IMR-90 (cell line): Measurements from ENCODE around the gene RDH13. TPM values are rescaled to one million over a fixed set of nuclear protein-coding genes. Genes with fewer than 3 reads are reported as not detected.

ENCODE experiments used
- ATAC-seq: fragments of 200-7000 bp; cut with Tn5 transposase; 2 replicates; pipeline ENCODE4 v1.9.1; 2020; ENCODE audit warnings: low read depth, mild to moderate bottlenecking, moderate library complexity
- BruUV-seq: library from RNA; stranded (reverse); fragments of 400-500 nt; replicated peaks from 2 replicates; lab custom pipeline; 2021; lab: Mats Ljungman, UMichigan
- CTCF ChIA-PET: fragments of 300-600 bp; formaldehyde crosslinking; extraction: SDS; loops from one replicate; lab custom pipeline; 2021; ENCODE audit warnings: antibody characterized with exemption; lab: Yijun Ruan, JAX
- POLR2A ChIA-PET: fragments of 300-600 bp; sonication (Branson Sonifier 250); formaldehyde crosslinking; loops from one replicate; lab custom pipeline; 2022; ENCODE audit warnings: antibody characterized with exemption; ENCODE audit not compliant: unreplicated experiment; lab: Charles Lee
- DNase-seq: peaks from one replicate; pipeline ENCODE4 v3.0.0; 2013
- H2AFZ ChIP-seq: replicated peaks from 2 replicates; pipeline ENCODE3; 2013; ENCODE audit warnings: low read length, mild to moderate bottlenecking; ENCODE audit not compliant: poor library complexity
- H2AK5ac ChIP-seq: 2 replicates; pipeline ENCODE4 v1.6.1; 2013; ENCODE audit warnings: low read depth, low read length, inconsistent platforms
- H2AK9ac ChIP-seq: replicated peaks from 2 replicates; pipeline ENCODE3; 2013; ENCODE audit warnings: mild to moderate bottlenecking, low read depth, low read length, moderate library complexity; ENCODE audit not compliant: poor library complexity
- H2BK120ac ChIP-seq: 2 replicates; pipeline ENCODE4 v1.6.1; 2013; ENCODE audit warnings: low read depth, low read length, inconsistent platforms
- H2BK15ac ChIP-seq: 3 replicates; pipeline ENCODE4 v1.6.1; 2013; ENCODE audit warnings: low read depth, low read length, inconsistent platforms
- H2BK20ac ChIP-seq: 2 replicates; pipeline ENCODE4 v1.6.1; 2013; ENCODE audit warnings: low read depth, mild to moderate bottlenecking, inconsistent platforms, low read length, moderate library complexity
- H2BK5ac ChIP-seq: 2 replicates; pipeline ENCODE4 v1.6.1; 2013; ENCODE audit warnings: mild to moderate bottlenecking, low read depth, low read length, inconsistent platforms; ENCODE audit not compliant: poor library complexity, severe bottlenecking
- H3K14ac ChIP-seq: replicated peaks from 2 replicates; pipeline ENCODE4 v1.6.1; 2013; ENCODE audit warnings: low read depth, low read length, inconsistent platforms
- H3K18ac ChIP-seq: 2 replicates; pipeline ENCODE4 v1.6.1; 2013; ENCODE audit warnings: low read depth, low read length, control low read depth
- H3K23ac ChIP-seq: 2 replicates; pipeline ENCODE4 v1.6.1; 2013; ENCODE audit warnings: low read depth, low read length, inconsistent platforms
- H3K27ac ChIP-seq: 2 replicates; pipeline ENCODE4 v1.5.1; 2013; ENCODE audit warnings: mild to moderate bottlenecking, control low read depth, low read length; ENCODE audit not compliant: insufficient read depth
- H3K27me3 ChIP-seq: 2 replicates; pipeline ENCODE4 v1.6.1; 2013; ENCODE audit warnings: low read length; ENCODE audit not compliant: control insufficient read depth, insufficient read depth
- H3K36me3 ChIP-seq: 2 replicates; pipeline ENCODE4 v1.6.1; 2013; ENCODE audit warnings: low read length, mixed read lengths; ENCODE audit not compliant: control insufficient read depth, insufficient read depth
- H3K4ac ChIP-seq: 2 replicates; pipeline ENCODE4 v1.6.1; 2013; ENCODE audit warnings: low read depth, low read length, inconsistent platforms
- H3K4me1 ChIP-seq: 2 replicates; pipeline ENCODE4 v1.6.1; 2013; ENCODE audit warnings: low read length, mixed read lengths; ENCODE audit not compliant: control insufficient read depth, insufficient read depth
- H3K4me2 ChIP-seq: 2 replicates; pipeline ENCODE4 v1.6.1; 2013; ENCODE audit warnings: low read depth, mild to moderate bottlenecking, control low read depth, low read length, moderate library complexity
- H3K4me3 ChIP-seq: 2 replicates; pipeline ENCODE4 v1.5.1; 2013; ENCODE audit warnings: low read depth, mild to moderate bottlenecking, control low read depth, low read length, moderate library complexity; ENCODE audit not compliant: insufficient read depth
- H3K56ac ChIP-seq: 2 replicates; pipeline ENCODE4 v1.6.1; 2013; ENCODE audit warnings: low read length, inconsistent platforms; ENCODE audit not compliant: insufficient read depth; ENCODE audit errors: extremely low read depth
- H3K79me1 ChIP-seq, 2 experiments: 2 replicates each; pipeline ENCODE4 v1.6.1; 2013; ENCODE audit warnings: low read length in 2 of 2, inconsistent platforms in 1 of 2, low read depth in 1 of 2
- H3K9ac ChIP-seq: 2 replicates; pipeline ENCODE4 v1.6.1; 2013; ENCODE audit warnings: low read depth, low read length, control low read depth
- H3K9me1 ChIP-seq: 2 replicates; pipeline ENCODE4 v1.6.1; 2013; ENCODE audit warnings: low read length, inconsistent platforms; ENCODE audit not compliant: insufficient read depth
- H3K9me3 ChIP-seq: 2 replicates; pipeline ENCODE4 v1.6.1; 2013; ENCODE audit warnings: low read length; ENCODE audit not compliant: control insufficient read depth, insufficient read depth
- H4K20me1 ChIP-seq: 2 replicates; pipeline ENCODE4 v1.6.1; 2013; ENCODE audit warnings: low read length, inconsistent platforms; ENCODE audit not compliant: insufficient read depth
- H4K5ac ChIP-seq: 2 replicates; pipeline ENCODE4 v1.6.1; 2013; ENCODE audit warnings: mild to moderate bottlenecking, low read depth, low read length, control low read depth
- H4K8ac ChIP-seq, 2 experiments: 2 replicates each; pipeline ENCODE4 v1.6.1; 2013; ENCODE audit warnings: low read depth in 2 of 2, low read length in 2 of 2, control low read depth in 1 of 2, inconsistent platforms in 1 of 2
- H4K91ac ChIP-seq: 2 replicates; pipeline ENCODE4 v1.6.1; 2013; ENCODE audit warnings: low read depth, low read length, inconsistent platforms; ENCODE audit not compliant: insufficient read depth
- CHD1 ChIP-seq: IDR thresholded peaks from 2 replicates; pipeline ENCODE4 v1.6.1; 2012; ENCODE audit warnings: low read depth, low read length, improper control_type of control experiment
- CTCF ChIP-seq: conservative IDR thresholded peaks from 2 replicates; pipeline ENCODE4 v1.5.1; 2012; ENCODE audit warnings: mild to moderate bottlenecking, low read depth, low read length, improper control_type of control experiment
- MAZ ChIP-seq: IDR thresholded peaks from 2 replicates; pipeline ENCODE4 v1.6.1; 2012; ENCODE audit warnings: low read depth, mild to moderate bottlenecking, low read length, improper control_type of control experiment, moderate library complexity, borderline replicate concordance
- MXI1 ChIP-seq: IDR thresholded peaks from 2 replicates; pipeline ENCODE4 v1.6.1; 2012; ENCODE audit warnings: low read depth, mild to moderate bottlenecking, low read length, moderate library complexity, borderline replicate concordance
- SMC3 ChIP-seq: fragments of 150-350 bp; IDR thresholded peaks from 2 replicates; pipeline ENCODE4 v1.6.1; 2016; ENCODE audit warnings: low read depth, mild to moderate bottlenecking, antibody characterized with exemption, low read length, moderate library complexity
- USF2 ChIP-seq: fragments of 150-350 bp; IDR thresholded peaks from 2 replicates; pipeline ENCODE4 v1.6.1; 2017; ENCODE audit warnings: mild to moderate bottlenecking, antibody characterized with exemption, low read length, low read depth
- WGBS, 2 experiments: methylation state at CpG; one replicate each; pipeline versions ENCODE4 v1.1.5 to v1.1.7; 2013; ENCODE audit warnings: missing lambda C conversion rate in 2 of 2; ENCODE audit not compliant: insufficient read length in 1 of 2; ENCODE audit errors: extremely low coverage in 2 of 2; 5-methylcytosine and 5-hydroxymethylcytosine counted together
- dilution Hi-C: fragments of 300-500 bp; cut with HindIII; formaldehyde crosslinking; loops from one replicate; pipeline ENCODE4 v1.14.3; 2018; ENCODE audit warnings: low sequenced_read_pairs; ENCODE audit not compliant: unreplicated experiment
- in situ Hi-C: fragments of 300-500 bp; cut with MboI; formaldehyde crosslinking; loops from 3 replicates; pipeline ENCODE4 v1.14.3; 2019; ENCODE audit warnings: low sequenced_read_pairs, inconsistent platforms, mixed read lengths
- intact Hi-C: fragments of 100-400 bp; cut with micrococcal nuclease; formaldehyde crosslinking; loops from 2 replicates; pipeline ENCODE4 v1.10.0; 2022
- polyA plus RNA-seq, 3 experiments: library from polyadenylated mRNA; depleted of rRNA; stranded (reverse); fragments of >200 nt; gene quantifications; 2 replicates each; pipeline ENCODE4 v1.2.3, GENCODE V29; 2012; ENCODE audit warnings: low replicate concordance in 1 of 3
- total RNA-seq: library from RNA; depleted of rRNA; stranded (reverse); fragments of >200 nt; gene quantifications from 2 replicates; pipeline ENCODE4 v1.2.3, GENCODE V29; 2012

The RDH13 gene
- total and polyA plus RNA-seq, 2 of the 4 experiments (the other 2 are of a cell fraction): 7.5 to 7.8 TPM

DNA sequence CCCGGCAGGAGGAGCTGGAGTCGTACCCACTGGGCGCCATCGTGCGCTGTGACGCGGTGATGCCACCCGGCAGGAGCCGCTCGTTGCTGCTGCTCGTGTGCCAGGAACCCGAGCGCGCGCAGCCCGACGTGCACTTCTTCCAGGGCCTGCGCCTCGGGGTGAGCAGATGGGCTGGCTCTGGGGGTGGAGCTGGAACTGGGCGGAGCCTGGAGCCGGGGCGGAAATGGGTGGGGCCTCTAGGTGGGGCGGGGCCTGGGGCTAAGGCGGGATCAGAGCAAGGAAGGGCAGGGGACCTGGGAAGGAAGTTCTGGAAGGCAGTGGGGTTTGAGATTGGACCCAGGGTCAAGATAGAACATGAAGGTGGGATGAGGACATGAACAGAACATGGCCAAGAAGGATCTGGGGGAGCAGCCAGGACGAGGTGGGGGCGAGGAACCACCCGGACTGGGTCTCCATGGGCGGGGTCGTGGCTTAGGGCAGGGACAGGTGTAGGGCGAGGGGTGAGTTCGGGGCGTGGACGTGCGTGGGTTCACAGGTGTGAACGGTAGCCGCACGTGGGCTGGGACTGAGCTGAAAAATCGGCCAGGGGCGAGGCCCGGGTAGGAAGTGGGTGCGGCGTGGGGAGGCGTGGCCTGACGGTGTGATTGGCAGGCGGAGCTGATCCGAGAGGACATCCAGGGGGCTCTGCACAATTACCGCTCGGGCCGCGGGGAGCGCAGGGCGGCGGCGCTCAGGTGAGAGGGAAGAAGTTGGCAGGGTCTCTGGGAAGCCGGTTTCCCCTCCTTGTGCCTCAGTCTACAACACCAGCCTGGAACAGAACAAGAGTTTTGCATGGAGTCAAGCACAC lies 17.4 kb upstream of the RDH13 start:
- no peaks in the 10 kb centered on the region for H3K79me1 ChIP-seq
- H4K91ac ChIP-seq: peak overlapping the region; percentile 46; the same call in 1 of the 2 replicates
- peak overlapping the region; percentile 82 for H2AK9ac ChIP-seq
- DNase-seq (peak; percentile 55), ATAC-seq (peak; percentile 79)
- H3K27me3 ChIP-seq: peaks cover 62% of the 10 kb centered on the region
- 0 out of 2 replicates have a peak overlapping the region, but pooled peaks have one; percentile 66 for H3K14ac ChIP-seq
- no peaks in the 10 kb centered on the region for H3K36me3 ChIP-seq
- in situ Hi-C loops: no loop called here
- peaks cover 7% of the 10 kb centered on the region; the same call in 1 of the 2 replicates for H3K9me3 ChIP-seq
- peak overlapping the region; percentile 91; the same call in 1 of the 2 replicates for H3K4me3 ChIP-seq
- 0 out of 2 replicates have a peak overlapping the region, but pooled peaks have one; percentile 3 for H2BK20ac ChIP-seq
- ChIA-PET POLR2A (no interaction called here), CTCF (interaction anchor here (0.6 kb wide), 1 partner anchor 79 kb away, joined by 3 read pairs; no protein-coding TSS in a partner anchor)
- peak overlapping the region; percentile 75; the same call in 1 of the 2 replicates for H3K23ac ChIP-seq
- peak overlapping the region; percentile 52; the same call in 1 of the 2 replicates for H4K5ac ChIP-seq
- peaks cover 3% of the 10 kb centered on the region; the same call in 1 of the 2 replicates for H4K20me1 ChIP-seq
- H3K4ac ChIP-seq: peak overlapping the region; percentile 77
- TF ChIP-seq CHD1 (no peak), MAZ (no peak), CTCF (no peak), MXI1 (no peak), USF2 (no peak), SMC3 (no peak)
- no TSS peak for BruUV-seq
- peak overlapping the region; percentile 71; the same call in 1 of the 3 replicates for H2BK15ac ChIP-seq
- peak overlapping the region; percentile 62 to 80; a peak in 3 of 4 replicates for H4K8ac ChIP-seq
- peak overlapping the region; percentile 83 for H2AK5ac ChIP-seq
- peak overlapping the region; percentile 96 for H3K4me2 ChIP-seq
- dilution Hi-C loops: no loop called here
- peaks cover 10% of the 10 kb centered on the region; the same call in 1 of the 2 replicates for H3K4me1 ChIP-seq
- peaks cover 4% of the 10 kb centered on the region; the same call in 1 of the 2 replicates for H3K9me1 ChIP-seq
- no peak overlapping the region for H2BK5ac ChIP-seq
- no peak overlapping the region for H3K9ac ChIP-seq
- 3% methylated on average over 17 of the region's 55 CpGs; no CpG with 5 or more reads in 1 of the 2 experiments for WGBS, 2 experiments
- H3K56ac ChIP-seq: no peak overlapping the region
- H2BK120ac ChIP-seq: 0 out of 2 replicates have a peak overlapping the region, but pooled peaks have one; percentile 23
- H2AFZ ChIP-seq: peak overlapping the region; percentile 94
- intact Hi-C loops: loop anchor here (10.0 kb wide), 1 partner anchor 616 kb away; the partner anchor contains the start of gene LENG9
- no peak overlapping the region; the same call in 1 of the 2 replicates for H3K27ac ChIP-seq
- H3K18ac ChIP-seq: no peak overlapping the region
